ENCODE data around the gene TNS4. TPM values are rescaled to one million over a fixed set of nuclear protein-coding genes. Genes with fewer than 3 reads are reported as not detected.
A peak's percentile ranks its signal among the peaks of the same experiment; 100 is the strongest.

The TNS4 gene
- total and polyA plus RNA-seq, 9 of the 15 experiments (the other 6 are each of a cell fraction or from before 2014, with no cell fraction given) = 0.04 to 0.73 (median 0.24) TPM; not detected in 1

DNA sequence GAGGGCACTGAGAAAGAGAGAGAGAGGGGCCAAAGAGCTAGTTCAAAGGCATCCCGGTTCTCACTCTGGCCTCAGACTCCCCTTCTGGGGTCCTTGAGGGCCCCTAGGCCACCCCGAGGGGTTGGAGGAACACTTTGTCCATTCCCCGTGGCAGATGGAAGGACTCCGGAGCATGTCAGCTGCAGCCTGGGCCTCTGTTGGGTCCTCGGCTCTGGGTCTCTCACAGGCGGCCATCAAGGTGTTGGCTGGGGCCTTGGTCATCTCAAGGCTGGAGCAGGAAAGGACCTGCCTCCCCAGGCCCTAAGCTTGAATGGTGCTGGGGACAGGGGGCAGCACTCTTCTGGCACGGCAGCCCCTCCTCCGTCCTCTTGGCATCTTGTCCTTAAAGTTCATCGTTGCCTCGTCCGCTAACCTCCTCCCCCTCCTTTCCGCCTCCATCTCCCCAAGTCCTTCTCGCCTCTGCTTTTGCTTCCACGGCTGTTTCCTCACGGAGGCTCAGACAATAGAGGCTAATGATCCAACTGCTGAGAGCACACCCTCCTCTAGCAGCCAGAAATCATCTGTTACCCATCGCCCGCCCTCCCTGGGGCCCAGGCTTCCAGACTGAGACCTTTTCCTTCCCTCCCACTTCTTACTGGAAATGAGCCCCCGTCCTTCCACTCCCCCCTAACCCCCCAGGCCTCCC, 40.6 kb upstream of the TNS4 start:
- WGBS (ENCODE audit: insufficient coverage, low coverage, missing lambda C conversion rate) = 69% methylated on average over 12 of the region's 18 CpGs
- Histone ChIP-seq H3K27ac (ENCODE audit: extremely low read depth, low read depth, low read length) (no peak overlapping the region), H3K9me3 (replicated peaks; ENCODE audit: control insufficient read depth, insufficient read depth, low read depth, low read length) (no peaks in the 10 kb centered on the region), H3K4me3 (no peak overlapping the region), H3K79me2 (ENCODE audit: control insufficient read depth, insufficient read depth, low read length) (no peaks in the 10 kb centered on the region), H2AFZ (ENCODE audit: low read depth, low read length) (peak overlapping the region; percentile 6; the same call in 1 of the 2 replicates), H3K36me3 (ENCODE audit: control insufficient read depth, insufficient read depth, low read length) (no peaks in the 10 kb centered on the region), H3K4me1 (replicated peaks in 1 of 2; ENCODE audit: control insufficient read depth in 2 of 2, insufficient read depth in 2 of 2, low read length in 2 of 2) (peaks cover 21% of the 10 kb centered on the region in 2 experiments), H3K9ac (ENCODE audit: insufficient read depth in 1 of 2, low read depth in 2 of 2, low read length in 2 of 2) (peak overlapping the region in 1 of 2 experiments; percentile 59; a peak in 1 of 4 replicates), H3K27me3 (ENCODE audit: control insufficient read depth in 2 of 2, insufficient read depth in 2 of 2, low read length in 2 of 2) (no peaks in the 10 kb centered on the region), H3K4me2 (ENCODE audit: insufficient read depth, low read length) (no peak overlapping the region), H4K20me1 (replicated peaks; ENCODE audit: control insufficient read depth, insufficient read depth, low read length) (no peaks in the 10 kb centered on the region), H3K9me1 (ENCODE audit: control insufficient read depth, insufficient read depth, low read length) (peaks cover 4% of the 10 kb centered on the region)
- ChIA-PET POLR2A (interaction anchor here (0.6 to 1.7 kb wide), 5 partner anchors 8 to 302 kb away, joined by 3 to 6 read pairs (median 5); partner anchors contain the start of gene CCR7), CTCF (ENCODE audit: low intra/inter-chr PET ratio) (no interaction called here)
- DNase-seq (ENCODE audit: extremely low read depth in 1 of 4, low spot score in 3 of 4) (no peak), ATAC-seq (no peak), FAIRE-seq (no peak)
- BruUV-seq (replicated peaks) = no TSS peak
- no peak for TF ChIP-seq EP300 (IDR thresholded peaks at IDR 0.05; ENCODE audit: low read length)
- TF ChIP-seq, protein P1, sequence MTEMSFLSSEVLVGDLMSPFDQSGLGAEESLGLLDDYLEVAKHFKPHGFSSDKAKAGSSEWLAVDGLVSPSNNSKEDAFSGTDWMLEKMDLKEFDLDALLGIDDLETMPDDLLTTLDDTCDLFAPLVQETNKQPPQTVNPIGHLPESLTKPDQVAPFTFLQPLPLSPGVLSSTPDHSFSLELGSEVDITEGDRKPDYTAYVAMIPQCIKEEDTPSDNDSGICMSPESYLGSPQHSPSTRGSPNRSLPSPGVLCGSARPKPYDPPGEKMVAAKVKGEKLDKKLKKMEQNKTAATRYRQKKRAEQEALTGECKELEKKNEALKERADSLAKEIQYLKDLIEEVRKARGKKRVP (CRISPR knock-in tag; IDR thresholded peaks at IDR 0.05) = no peak
- TF ChIP-seq GABPB1 (CRISPR knock-in tag; IDR thresholded peaks at IDR 0.05) = no peak
- TF ChIP-seq, protein P2, sequence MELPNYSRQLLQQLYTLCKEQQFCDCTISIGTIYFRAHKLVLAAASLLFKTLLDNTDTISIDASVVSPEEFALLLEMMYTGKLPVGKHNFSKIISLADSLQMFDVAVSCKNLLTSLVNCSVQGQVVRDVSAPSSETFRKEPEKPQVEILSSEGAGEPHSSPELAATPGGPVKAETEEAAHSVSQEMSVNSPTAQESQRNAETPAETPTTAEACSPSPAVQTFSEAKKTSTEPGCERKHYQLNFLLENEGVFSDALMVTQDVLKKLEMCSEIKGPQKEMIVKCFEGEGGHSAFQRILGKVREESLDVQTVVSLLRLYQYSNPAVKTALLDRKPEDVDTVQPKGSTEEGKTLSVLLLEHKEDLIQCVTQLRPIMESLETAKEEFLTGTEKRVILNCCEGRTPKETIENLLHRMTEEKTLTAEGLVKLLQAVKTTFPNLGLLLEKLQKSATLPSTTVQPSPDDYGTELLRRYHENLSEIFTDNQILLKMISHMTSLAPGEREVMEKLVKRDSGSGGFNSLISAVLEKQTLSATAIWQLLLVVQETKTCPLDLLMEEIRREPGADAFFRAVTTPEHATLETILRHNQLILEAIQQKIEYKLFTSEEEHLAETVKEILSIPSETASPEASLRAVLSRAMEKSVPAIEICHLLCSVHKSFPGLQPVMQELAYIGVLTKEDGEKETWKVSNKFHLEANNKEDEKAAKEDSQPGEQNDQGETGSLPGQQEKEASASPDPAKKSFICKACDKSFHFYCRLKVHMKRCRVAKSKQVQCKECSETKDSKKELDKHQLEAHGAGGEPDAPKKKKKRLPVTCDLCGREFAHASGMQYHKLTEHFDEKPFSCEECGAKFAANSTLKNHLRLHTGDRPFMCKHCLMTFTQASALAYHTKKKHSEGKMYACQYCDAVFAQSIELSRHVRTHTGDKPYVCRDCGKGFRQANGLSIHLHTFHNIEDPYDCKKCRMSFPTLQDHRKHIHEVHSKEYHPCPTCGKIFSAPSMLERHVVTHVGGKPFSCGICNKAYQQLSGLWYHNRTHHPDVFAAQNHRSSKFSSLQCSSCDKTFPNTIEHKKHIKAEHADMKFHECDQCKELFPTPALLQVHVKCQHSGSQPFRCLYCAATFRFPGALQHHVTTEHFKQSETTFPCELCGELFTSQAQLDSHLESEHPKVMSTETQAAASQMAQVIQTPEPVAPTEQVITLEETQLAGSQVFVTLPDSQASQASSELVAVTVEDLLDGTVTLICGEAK (IDR thresholded peaks at IDR 0.05) = no peak
- TF ChIP-seq, protein P2 (CRISPR knock-in tag; IDR thresholded peaks at IDR 0.05) = no peak
- TF ChIP-seq ZNF668 (CRISPR knock-in tag; IDR thresholded peaks at IDR 0.05) = no peak
- intact Hi-C loops (cut with micrococcal nuclease) (no loop called here), in situ Hi-C loops (cut with MboI) (no loop called here)

Measured in K562 (cell line).